Stimulated activated naive B cell treated with anti-CD40 and anti-IgM and Interleukin-4, amounts not matched to agents 10 μg/mL and 1 μg/mL and 100 μg/mL, for 72 hours (primary cell): Measurements from ENCODE around the gene GRM5.

Source experiments
- ATAC-seq, 2 donors: fragments of 150-1000 bp; cut with Tn5 transposase; replicated peaks; 2 replicates each; pipeline ENCODE4 v1.10.0; 2021; ENCODE audit warnings: moderate library complexity in 1 of 2
- DNase-seq: peaks from one replicate; pipeline ENCODE4 v3.0.0; 2021
- H3K27ac Mint-ChIP-seq: one replicate; pipeline ENCODE4 v1.8.0; 2022; ENCODE audit warnings: mild to moderate bottlenecking, mixed read lengths
- H3K27me3 Mint-ChIP-seq, 2 donors: one replicate each; pipeline ENCODE4 v1.8.0; 2022; ENCODE audit warnings: mixed read lengths in 2 of 2
- H3K36me3 Mint-ChIP-seq, 2 donors: one replicate each; pipeline ENCODE4 v1.8.0; 2022; ENCODE audit warnings: mixed read lengths in 2 of 2, mild to moderate bottlenecking in 1 of 2
- H3K4me1 Mint-ChIP-seq, 2 donors: one replicate each; pipeline ENCODE4 v1.8.0; 2022; ENCODE audit warnings: mixed read lengths in 2 of 2, mild to moderate bottlenecking in 1 of 2
- H3K4me3 Mint-ChIP-seq, 2 donors: one replicate each; pipeline ENCODE4 v1.8.0; 2022; ENCODE audit warnings: mild to moderate bottlenecking in 2 of 2, mixed read lengths in 2 of 2, moderate library complexity in 1 of 2
- H3K9me3 Mint-ChIP-seq, 2 donors: one replicate each; pipeline ENCODE4 v1.8.0; 2022; ENCODE audit warnings: mixed read lengths in 2 of 2, mild to moderate bottlenecking in 1 of 2

The GRM5 gene

DNA sequence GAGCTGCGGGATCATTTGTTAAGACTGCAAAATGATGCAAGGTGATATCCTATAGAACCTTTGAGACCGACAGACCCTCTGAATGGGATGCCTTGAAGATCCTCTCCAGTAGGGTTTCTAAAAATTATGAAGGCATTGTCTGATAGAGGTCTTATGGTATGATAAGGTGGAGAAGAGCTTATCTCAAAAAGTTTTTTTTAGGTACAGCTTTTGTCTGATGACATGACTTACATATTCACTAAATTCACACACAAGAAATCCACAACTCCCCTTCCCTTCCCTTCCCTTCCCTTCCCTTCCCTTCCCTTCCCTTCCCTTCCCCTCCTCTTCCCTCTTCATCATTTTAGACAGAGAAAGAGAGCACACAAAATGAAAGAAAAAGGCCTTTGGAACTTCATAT lies 609.8 kb downstream of the GRM5 start:
- DNase-seq (no peak), ATAC-seq (no peak)
- no peak overlapping the region for H3K4me3 Mint-ChIP-seq
- no peak overlapping the region for H3K27ac Mint-ChIP-seq
- no peaks in the 10 kb centered on the region for H3K4me1 Mint-ChIP-seq
- no peaks in the 10 kb centered on the region for H3K27me3 Mint-ChIP-seq
- H3K36me3 Mint-ChIP-seq: no peaks in the 10 kb centered on the region
- H3K9me3 Mint-ChIP-seq: peaks cover 0 to 4% of the 10 kb centered on the region in 2 donors

DNA sequence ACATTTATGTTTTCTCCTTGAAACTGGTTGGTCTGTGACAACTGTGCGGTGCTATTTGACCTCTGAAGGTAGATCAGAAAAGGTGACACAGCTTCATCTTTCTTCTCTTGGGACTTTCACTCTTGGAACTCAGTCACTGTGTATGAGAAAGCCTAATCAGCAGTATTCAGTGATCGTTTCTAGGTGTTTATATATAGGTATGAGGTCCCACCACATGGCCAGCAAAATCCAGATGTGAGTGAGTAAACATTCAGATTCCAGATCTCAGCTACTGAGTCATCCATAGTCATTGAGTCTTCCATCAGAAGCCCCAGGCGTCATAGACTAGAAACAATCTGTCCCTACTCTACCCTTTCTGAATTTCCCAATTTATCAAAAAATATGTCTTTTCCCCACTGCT lies 610.9 kb downstream of the GRM5 start:
- ATAC-seq (no peak), DNase-seq (no peak)
- Mint-ChIP-seq H3K4me1 (no peaks in the 10 kb centered on the region), H3K27me3 (no peaks in the 10 kb centered on the region), H3K9me3 (peaks cover 0 to 4% of the 10 kb centered on the region in 2 donors), H3K36me3 (no peaks in the 10 kb centered on the region), H3K4me3 (no peak overlapping the region), H3K27ac (no peak overlapping the region)
